ENCODE measurements around the gene WNT1. TPM values are rescaled to one million over a fixed set of nuclear protein-coding genes. Genes with fewer than 3 reads are reported as not detected.
A peak's percentile ranks its signal among the peaks of the same experiment; 100 is the strongest.

WNT1 gene
- polyA plus RNA-seq, 3 donors: 0.33 TPM; not detected in 2

- no peak overlapping the region for H3K9ac ChIP-seq (ENCODE audit: insufficient read depth, low read length, poor library complexity, severe bottlenecking)
- H2AFZ ChIP-seq (ENCODE audit: insufficient read depth, low read depth, low read length, poor library complexity, severe bottlenecking): no peak overlapping the region
- no peaks in the 10 kb centered on the region for H3K79me2 ChIP-seq (ENCODE audit: insufficient read depth, low read length)
- no peak overlapping the region for H3K4me3 ChIP-seq (replicated peaks in 1 of 3; ENCODE audit: low read depth in 2 of 3, low read length in 3 of 3)
- no peak overlapping the region for H3K4me2 ChIP-seq (replicated peaks; ENCODE audit: extremely low read depth, low read length, poor library complexity, severe bottlenecking)
- 100% methylated on average over 2 of the region's 3 CpGs for WGBS (ENCODE audit: insufficient coverage)
- Mint-ChIP-seq H3K4me1 (peaks cover 42% of the 10 kb centered on the region), H3K4me3 (peak overlapping the region in 1 of 2 donors; percentile 65), H3K9me3 (peaks cover 0 to 15% (median 12%) of the 10 kb centered on the region in 7 donors), H3K36me3 (peaks cover 3 to 14% of the 10 kb centered on the region in 2 donors), H3K27ac (no peak overlapping the region), H3K27me3 (ENCODE audit: low read depth in 3 of 3) (peaks cover 48 to 58% (median 53%) of the 10 kb centered on the region in 3 donors)
- intact Hi-C loops (cut with micrococcal nuclease): no loop called here
- H3K27me3 ChIP-seq (ENCODE audit: control insufficient read depth in 2 of 2, insufficient read depth in 2 of 2, low read length in 2 of 2): peaks cover 36 to 53% of the 10 kb centered on the region in 2 donors
- peaks cover 10% of the 10 kb centered on the region for H4K20me1 ChIP-seq (ENCODE audit: insufficient read depth, low read length)
- no peak for DNase-seq
- H3K4me1 ChIP-seq (ENCODE audit: control insufficient read depth in 1 of 2, insufficient read depth in 2 of 2, low read length in 2 of 2): peaks cover 32 to 49% of the 10 kb centered on the region in 2 donors
- peaks cover 0 to 20% of the 10 kb centered on the region in 2 donors for H3K9me3 ChIP-seq (replicated peaks in 1 of 2; ENCODE audit: control insufficient read depth in 1 of 2, insufficient read depth in 1 of 2, low read length in 2 of 2)
- no peaks in the 10 kb centered on the region for H3K36me3 ChIP-seq (replicated peaks in 1 of 2; ENCODE audit: control insufficient read depth in 1 of 2, insufficient read depth in 2 of 2, low read length in 2 of 2)
- no peak overlapping the region for H3K27ac ChIP-seq (ENCODE audit: low read depth in 1 of 2, low read length in 2 of 2)
- TF ChIP-seq CTCF (IDR thresholded peaks at IDR 0.05): no peak
Observed at GRCh38 chr12:48968467-48968866, 9.7 kb upstream of the WNT1 start.

GRCh38 chr12:48969160-48969771 is 8.9 kb upstream of the WNT1 start:
- H3K4me1 ChIP-seq (ENCODE audit: control insufficient read depth in 1 of 2, insufficient read depth in 2 of 2, low read length in 2 of 2): peaks cover 38 to 55% of the 10 kb centered on the region in 2 donors
- TF ChIP-seq CTCF (IDR thresholded peaks at IDR 0.05): no peak
- DNase-seq: no peak
- Mint-ChIP-seq H3K4me3 (peak overlapping the region in 1 of 2 donors; percentile 65), H3K27ac (peak overlapping the region in 1 of 7 donors; percentile 46), H3K27me3 (ENCODE audit: low read depth in 3 of 3) (peaks cover 52 to 66% (median 61%) of the 10 kb centered on the region in 3 donors), H3K9me3 (peaks cover 0 to 20% (median 12%) of the 10 kb centered on the region in 7 donors), H3K4me1 (peaks cover 45% of the 10 kb centered on the region), H3K36me3 (peaks cover 3 to 14% of the 10 kb centered on the region in 2 donors)
- H3K79me2 ChIP-seq (ENCODE audit: insufficient read depth, low read length): no peaks in the 10 kb centered on the region
- no peak overlapping the region for H3K27ac ChIP-seq (ENCODE audit: low read depth in 1 of 2, low read length in 2 of 2)
- peaks cover 10% of the 10 kb centered on the region for H4K20me1 ChIP-seq (ENCODE audit: insufficient read depth, low read length)
- H3K27me3 ChIP-seq (ENCODE audit: control insufficient read depth in 2 of 2, insufficient read depth in 2 of 2, low read length in 2 of 2): peaks cover 40 to 61% of the 10 kb centered on the region in 2 donors
- H3K36me3 ChIP-seq (replicated peaks in 1 of 2; ENCODE audit: control insufficient read depth in 1 of 2, insufficient read depth in 2 of 2, low read length in 2 of 2): no peaks in the 10 kb centered on the region
- intact Hi-C loops (cut with micrococcal nuclease): no loop called here
- no peak overlapping the region for H3K4me3 ChIP-seq (replicated peaks in 1 of 3; ENCODE audit: low read depth in 2 of 3, low read length in 3 of 3)
- no peak overlapping the region for H2AFZ ChIP-seq (ENCODE audit: insufficient read depth, low read depth, low read length, poor library complexity, severe bottlenecking)
- H3K4me2 ChIP-seq (replicated peaks; ENCODE audit: extremely low read depth, low read length, poor library complexity, severe bottlenecking): no peak overlapping the region
- H3K9ac ChIP-seq (ENCODE audit: insufficient read depth, low read length, poor library complexity, severe bottlenecking): no peak overlapping the region
- WGBS (ENCODE audit: insufficient coverage): 73% methylated on average over 5 of the region's 8 CpGs
- peaks cover 0 to 20% of the 10 kb centered on the region in 2 donors for H3K9me3 ChIP-seq (replicated peaks in 1 of 2; ENCODE audit: control insufficient read depth in 1 of 2, insufficient read depth in 1 of 2, low read length in 2 of 2)
